Osteocyte (in vitro differentiated cells): ENCODE measurements around the gene DOCK3. TPM values are rescaled to one million over a fixed set of nuclear protein-coding genes. Genes with fewer than 3 reads are reported as not detected.

Source experiments
- DNase-seq: peaks from one replicate; pipeline ENCODE4 v3.0.0; 2021; ENCODE audit warnings: mixed read lengths; ENCODE audit not compliant: unreplicated experiment; ENCODE audit errors: extremely low spot score
- H3K27ac Mint-ChIP-seq: one replicate; pipeline ENCODE4 v1.8.0; 2021; ENCODE audit warnings: mild to moderate bottlenecking, mixed read lengths; ENCODE audit not compliant: unreplicated experiment
- H3K27me3 Mint-ChIP-seq: one replicate; pipeline ENCODE4 v1.8.0; 2021; ENCODE audit warnings: mixed read lengths; ENCODE audit not compliant: unreplicated experiment
- H3K36me3 Mint-ChIP-seq: one replicate; pipeline ENCODE4 v1.8.0; 2021; ENCODE audit warnings: mixed read lengths; ENCODE audit not compliant: unreplicated experiment
- H3K4me1 Mint-ChIP-seq: one replicate; pipeline ENCODE4 v1.8.0; 2021; ENCODE audit warnings: mixed read lengths; ENCODE audit not compliant: unreplicated experiment
- H3K4me3 Mint-ChIP-seq: one replicate; pipeline ENCODE4 v1.8.0; 2021; ENCODE audit warnings: mild to moderate bottlenecking, moderate library complexity, mixed read lengths; ENCODE audit not compliant: unreplicated experiment
- H3K9me3 Mint-ChIP-seq: one replicate; pipeline ENCODE4 v1.8.0; 2021; ENCODE audit warnings: mixed read lengths; ENCODE audit not compliant: unreplicated experiment
- CTCF ChIP-seq: fragments of 200-600 bp; sonication (generic); IDR thresholded peaks from 2 replicates; pipeline ENCODE4 v1.5.0; 2021; ENCODE audit warnings: antibody characterized with exemption, mild to moderate bottlenecking, moderate library complexity
- total RNA-seq: library from RNA; stranded (reverse); gene quantifications from 2 replicates; pipeline ENCODE4 v1.2.1, GENCODE V29; 2021

The DOCK3 gene
- total RNA-seq, 1 donor from 2014 or later = 0.24 TPM

GRCh38 chr3:51145811-51146585, 471.3 kb downstream of the DOCK3 start:
- no peak for TF ChIP-seq CTCF
- H3K27ac Mint-ChIP-seq = no peak overlapping the region
- no peaks in the 10 kb centered on the region for H3K27me3 Mint-ChIP-seq
- H3K9me3 Mint-ChIP-seq = peaks cover 6% of the 10 kb centered on the region
- no peak overlapping the region for H3K4me3 Mint-ChIP-seq
- no peaks in the 10 kb centered on the region for H3K4me1 Mint-ChIP-seq
- no peaks in the 10 kb centered on the region for H3K36me3 Mint-ChIP-seq
- DNase-seq = no peak

GRCh38 chr3:51146781-51147180, 472.1 kb downstream of the DOCK3 start:
- Mint-ChIP-seq H3K36me3 (no peaks in the 10 kb centered on the region), H3K4me1 (no peaks in the 10 kb centered on the region), H3K27me3 (no peaks in the 10 kb centered on the region), H3K27ac (no peak overlapping the region), H3K9me3 (peaks cover 7% of the 10 kb centered on the region), H3K4me3 (no peak overlapping the region)
- DNase-seq = no peak
- no peak for TF ChIP-seq CTCF

GRCh38 chr3:51156147-51156546, 481.4 kb downstream of the DOCK3 start:
- H3K27ac Mint-ChIP-seq = no peak overlapping the region
- no peak for TF ChIP-seq CTCF
- no peaks in the 10 kb centered on the region for H3K27me3 Mint-ChIP-seq
- H3K36me3 Mint-ChIP-seq = no peaks in the 10 kb centered on the region
- peaks cover 6% of the 10 kb centered on the region for H3K9me3 Mint-ChIP-seq
- no peak for DNase-seq
- H3K4me1 Mint-ChIP-seq = no peaks in the 10 kb centered on the region
- no peak overlapping the region for H3K4me3 Mint-ChIP-seq

- Mint-ChIP-seq H3K9me3 (no peaks in the 10 kb centered on the region), H3K4me1 (no peaks in the 10 kb centered on the region), H3K27ac (no peak overlapping the region), H3K36me3 (no peaks in the 10 kb centered on the region), H3K27me3 (no peaks in the 10 kb centered on the region), H3K4me3 (no peak overlapping the region)
- no peak for TF ChIP-seq CTCF
- DNase-seq = no peak
These were observed 488.3 kb downstream of the DOCK3 start for GRCh38 chr3:51163051-51163450.

GRCh38 chr3:51173518-51174271, 499.0 kb downstream of the DOCK3 start:
- peaks cover 28% of the 10 kb centered on the region for H3K9me3 Mint-ChIP-seq
- no peaks in the 10 kb centered on the region for H3K27me3 Mint-ChIP-seq
- DNase-seq = no peak
- TF ChIP-seq CTCF = no peak
- H3K36me3 Mint-ChIP-seq = no peaks in the 10 kb centered on the region
- no peaks in the 10 kb centered on the region for H3K4me1 Mint-ChIP-seq
- no peak overlapping the region for H3K4me3 Mint-ChIP-seq
- H3K27ac Mint-ChIP-seq = no peak overlapping the region
